Smooth muscle cell (in vitro differentiated cells): ENCODE measurements around the gene SLC6A18. TPM values are rescaled to one million over a fixed set of nuclear protein-coding genes. Genes with fewer than 3 reads are reported as not detected.

Source experiments
- DNase-seq: peaks from one replicate; lab custom pipeline; 2025; ENCODE audit not compliant: unreplicated experiment; lab: John Stamatoyannopoulos, UW
- H2AFZ ChIP-seq: fragments of 200-600 bp; sonication (generic); 2 replicates; pipeline ENCODE4 v1.6.0; 2016; ENCODE audit warnings: antibody characterized with exemption, low read depth, mild to moderate bottlenecking
- H3F3A ChIP-seq: fragments of 200-600 bp; sonication (generic); 2 replicates; pipeline ENCODE4 v1.6.0; 2017; ENCODE audit warnings: antibody characterized with exemption, low read depth
- H3K27ac ChIP-seq: fragments of 200-600 bp; sonication (generic); 2 replicates; pipeline ENCODE4 v1.5.1; 2016; ENCODE audit warnings: low read depth, mild to moderate bottlenecking
- H3K27me3 ChIP-seq: fragments of 200-600 bp; sonication (generic); 2 replicates; pipeline ENCODE4 v1.6.1; 2016; ENCODE audit warnings: low read depth, mild to moderate bottlenecking
- H3K36me3 ChIP-seq: fragments of 200-600 bp; sonication (generic); 2 replicates; pipeline ENCODE4 v1.5.1; 2016; ENCODE audit warnings: low read depth
- H3K4me1 ChIP-seq: fragments of 200-600 bp; sonication (generic); 2 replicates; pipeline ENCODE4 v1.5.1; 2016; ENCODE audit warnings: low read depth
- H3K4me2 ChIP-seq: fragments of 200-600 bp; sonication (generic); 2 replicates; pipeline ENCODE4 v1.6.0; 2016; ENCODE audit warnings: mild to moderate bottlenecking
- H3K4me3 ChIP-seq: fragments of 200-600 bp; sonication (generic); 2 replicates; pipeline ENCODE4 v1.5.1; 2016; ENCODE audit warnings: mild to moderate bottlenecking
- H3K79me2 ChIP-seq: fragments of 200-600 bp; sonication (generic); 2 replicates; pipeline ENCODE4 v1.6.0; 2016; ENCODE audit warnings: low read depth, mild to moderate bottlenecking
- H3K9ac ChIP-seq: fragments of 200-600 bp; sonication (generic); 2 replicates; pipeline ENCODE4 v1.6.0; 2016; ENCODE audit warnings: low read depth
- H3K9me3 ChIP-seq: fragments of 200-600 bp; sonication (generic); replicated peaks from 2 replicates; pipeline ENCODE4 v1.5.1; 2016; ENCODE audit warnings: low read depth
- H4K20me1 ChIP-seq: fragments of 200-600 bp; sonication (generic); 2 replicates; pipeline ENCODE4 v1.6.0; 2016; ENCODE audit warnings: low read depth
- CTCF ChIP-seq: fragments of 200-600 bp; sonication (generic); IDR thresholded peaks from 2 replicates; pipeline ENCODE4 v1.5.1; 2017; ENCODE audit warnings: borderline replicate concordance, mild to moderate bottlenecking, antibody characterized with exemption; ENCODE audit not compliant: insufficient read depth, poor library complexity, severe bottlenecking
- WGBS: methylation state at CpG from one replicate; pipeline ENCODE4 v1.1.7; 2016; ENCODE audit warnings: low lambda C conversion rate; 5-methylcytosine and 5-hydroxymethylcytosine counted together
- polyA plus RNA-seq: library from polyadenylated mRNA; unstranded; fragments of >200 nt; fragmentation: Nextera tagmentation; extraction: Ambion mirVana; gene quantifications from 2 replicates; pipeline ENCODE4 v1.2.1, GENCODE V29; 2016
- total RNA-seq: library from RNA; depleted of rRNA; stranded (reverse); fragments of >200 nt; gene quantifications from 2 replicates; pipeline ENCODE4 v1.2.3, GENCODE V29; 2014

Gene SLC6A18
- total and polyA plus RNA-seq, 2 experiments from 2014 or later: not detected

GRCh38 chr5:1219768-1220100 is 5.4 kb upstream of the SLC6A18 start:
- Histone ChIP-seq H3K9me3 (no peaks in the 10 kb centered on the region), H3K27me3 (no peaks in the 10 kb centered on the region), H3K36me3 (no peaks in the 10 kb centered on the region), H4K20me1 (no peaks in the 10 kb centered on the region), H3K4me1 (no peaks in the 10 kb centered on the region), H2AFZ (no peak overlapping the region), H3K4me3 (no peak overlapping the region), H3K79me2 (no peaks in the 10 kb centered on the region), H3F3A (no peaks in the 10 kb centered on the region), H3K4me2 (no peak overlapping the region), H3K27ac (no peak overlapping the region), H3K9ac (no peak overlapping the region)
- TF ChIP-seq CTCF: no peak
- DNase-seq: no peak
- WGBS: 98% methylated on average over 10 of the region's 11 CpGs

- no peak overlapping the region for H3K27ac ChIP-seq
- no peak overlapping the region for H3K9ac ChIP-seq
- TF ChIP-seq CTCF: no peak
- H3K27me3 ChIP-seq: no peaks in the 10 kb centered on the region
- no peak overlapping the region for H3K4me3 ChIP-seq
- no peak for DNase-seq
- no peak overlapping the region for H2AFZ ChIP-seq
- H3K9me3 ChIP-seq: no peaks in the 10 kb centered on the region
- H3F3A ChIP-seq: no peaks in the 10 kb centered on the region
- 87% methylated on average over 9 of the region's 9 CpGs for WGBS
- H3K79me2 ChIP-seq: no peaks in the 10 kb centered on the region
- no peak overlapping the region for H3K4me2 ChIP-seq
- H3K36me3 ChIP-seq: no peaks in the 10 kb centered on the region
- no peaks in the 10 kb centered on the region for H3K4me1 ChIP-seq
- H4K20me1 ChIP-seq: no peaks in the 10 kb centered on the region
Measured at GRCh38 chr5:1220351-1220750, 4.8 kb upstream of the SLC6A18 start.

- Histone ChIP-seq H2AFZ (no peak overlapping the region), H3K36me3 (no peaks in the 10 kb centered on the region), H3K9me3 (no peaks in the 10 kb centered on the region), H3K9ac (no peak overlapping the region), H3K4me2 (no peak overlapping the region), H3K27me3 (no peaks in the 10 kb centered on the region), H4K20me1 (no peaks in the 10 kb centered on the region), H3F3A (no peaks in the 10 kb centered on the region), H3K27ac (no peak overlapping the region), H3K4me1 (no peaks in the 10 kb centered on the region), H3K4me3 (no peak overlapping the region), H3K79me2 (no peaks in the 10 kb centered on the region)
- DNase-seq: no peak
- TF ChIP-seq CTCF: no peak
- 89% methylated on average over 19 of the region's 19 CpGs for WGBS
Measured at GRCh38 chr5:1220831-1221230, 4.3 kb upstream of the SLC6A18 start.

- Histone ChIP-seq H3K27ac (no peak overlapping the region), H3K79me2 (no peaks in the 10 kb centered on the region), H2AFZ (no peak overlapping the region), H3K9ac (no peak overlapping the region), H3F3A (no peaks in the 10 kb centered on the region), H3K9me3 (no peaks in the 10 kb centered on the region), H3K36me3 (no peaks in the 10 kb centered on the region), H4K20me1 (no peaks in the 10 kb centered on the region), H3K4me1 (no peaks in the 10 kb centered on the region), H3K4me3 (no peak overlapping the region), H3K27me3 (no peaks in the 10 kb centered on the region), H3K4me2 (no peak overlapping the region)
- WGBS: 91% methylated on average over 10 of the region's 10 CpGs
- TF ChIP-seq CTCF: no peak
- DNase-seq: no peak
Measured at GRCh38 chr5:1221721-1222120, 3.5 kb upstream of the SLC6A18 start.
